Trophoblast cell (in vitro differentiated cells and primary cell): Measurements from ENCODE around the gene COBLL1.
A peak's percentile ranks its signal among the peaks of the same experiment; 100 is the strongest.

ENCODE experiments used
- DNase-seq, 2 donors: peaks; one replicate each; pipeline ENCODE4 v3.0.0-alpha.2; 2016
- H2AFZ ChIP-seq: 2 replicates; pipeline ENCODE4 v1.6.1; 2013; ENCODE audit warnings: low read length, moderate library complexity, mild to moderate bottlenecking; ENCODE audit not compliant: insufficient read depth, poor library complexity
- H2AK5ac ChIP-seq: 2 replicates; pipeline ENCODE4 v1.6.1; 2013; ENCODE audit warnings: mild to moderate bottlenecking, low read length
- H2BK120ac ChIP-seq: 2 replicates; pipeline ENCODE4 v1.6.1; 2013; ENCODE audit warnings: low read length, mild to moderate bottlenecking, moderate library complexity; ENCODE audit not compliant: insufficient read depth, poor library complexity
- H2BK12ac ChIP-seq: 2 replicates; pipeline ENCODE4 v1.6.1; 2013; ENCODE audit warnings: mild to moderate bottlenecking, low read length, moderate library complexity
- H2BK5ac ChIP-seq: 2 replicates; pipeline ENCODE4 v1.6.1; 2013; ENCODE audit warnings: low read length, low read depth, moderate library complexity, mild to moderate bottlenecking; ENCODE audit not compliant: poor library complexity
- H3K14ac ChIP-seq: 2 replicates; pipeline ENCODE4 v1.6.1; 2013; ENCODE audit warnings: mild to moderate bottlenecking, low read length
- H3K18ac ChIP-seq: 2 replicates; pipeline ENCODE4 v1.6.1; 2013; ENCODE audit warnings: mild to moderate bottlenecking, low read length
- H3K23ac ChIP-seq: 2 replicates; pipeline ENCODE4 v1.6.1; 2013; ENCODE audit warnings: low read length
- H3K27ac ChIP-seq: 2 replicates; pipeline ENCODE4 v1.5.1; 2013; ENCODE audit warnings: low read depth, mild to moderate bottlenecking, inconsistent platforms, low read length, moderate library complexity
- H3K27me3 ChIP-seq: 2 replicates; pipeline ENCODE4 v1.6.1; 2013; ENCODE audit warnings: inconsistent platforms, mild to moderate bottlenecking, low read length, moderate library complexity; ENCODE audit not compliant: insufficient read depth
- H3K36me3 ChIP-seq, 2 experiments: 1 replicate in 1 of 2; 2 replicates in 1 of 2; pipeline ENCODE4 v1.6.1; 2013; ENCODE audit warnings: low read length in 2 of 2, mild to moderate bottlenecking in 2 of 2, moderate library complexity in 1 of 2; ENCODE audit not compliant: insufficient read depth in 2 of 2, control insufficient read depth in 1 of 2
- H3K4ac ChIP-seq: 2 replicates; pipeline ENCODE4 v1.6.1; 2013; ENCODE audit warnings: low read depth, mild to moderate bottlenecking, low read length, moderate library complexity
- H3K4me1 ChIP-seq, 2 experiments: 1 replicate in 1 of 2; 2 replicates in 1 of 2; pipeline ENCODE4 v1.6.1; 2013; ENCODE audit warnings: low read length in 2 of 2, mild to moderate bottlenecking in 2 of 2, moderate library complexity in 1 of 2; ENCODE audit not compliant: insufficient read depth in 2 of 2, control insufficient read depth in 1 of 2
- H3K4me2 ChIP-seq: 2 replicates; pipeline ENCODE4 v1.6.1; 2013; ENCODE audit warnings: inconsistent platforms, mild to moderate bottlenecking, low read length, moderate library complexity
- H3K4me3 ChIP-seq: 2 replicates; pipeline ENCODE4 v1.5.1; 2013; ENCODE audit warnings: mild to moderate bottlenecking, low read depth, low read length, inconsistent platforms
- H3K79me1 ChIP-seq: one replicate; pipeline ENCODE4 v1.6.1; 2013; ENCODE audit warnings: low read length
- H3K79me2 ChIP-seq: 2 replicates; pipeline ENCODE4 v1.6.1; 2013; ENCODE audit warnings: low read length, mild to moderate bottlenecking; ENCODE audit not compliant: control insufficient read depth, insufficient read depth, poor library complexity
- H3K9ac ChIP-seq: 2 replicates; pipeline ENCODE4 v1.6.1; 2013; ENCODE audit warnings: mild to moderate bottlenecking, low read length
- H3K9me3 ChIP-seq: 2 replicates; pipeline ENCODE4 v1.6.1; 2013; ENCODE audit warnings: low read depth, mild to moderate bottlenecking, control low read depth, inconsistent platforms, low read length; ENCODE audit not compliant: insufficient read depth
- H4K12ac ChIP-seq: 2 replicates; pipeline ENCODE4 v1.6.1; 2013; ENCODE audit warnings: low read depth, mild to moderate bottlenecking, low read length, moderate library complexity
- H4K8ac ChIP-seq: 2 replicates; pipeline ENCODE4 v1.6.1; 2013; ENCODE audit warnings: low read depth, mild to moderate bottlenecking, low read length, moderate library complexity
- H4K91ac ChIP-seq: one replicate; pipeline ENCODE4 v1.6.1; 2013; ENCODE audit warnings: low read depth, mild to moderate bottlenecking, low read length, moderate library complexity
- WGBS: extraction: QIAGEN DNeasy Blood & Tissue Kit; methylation state at CpG from one replicate; pipeline ENCODE4 v1.1.7; 2013; ENCODE audit warnings: missing lambda C conversion rate; ENCODE audit not compliant: insufficient read length, insufficient coverage; ENCODE audit errors: extremely low coverage; 5-methylcytosine and 5-hydroxymethylcytosine counted together

COBLL1 gene

GRCh38 chr2:164655750-164656149 lies 185.9 kb downstream of the COBLL1 start:
- Histone ChIP-seq H2AK5ac (no peak overlapping the region), H3K36me3 (peaks cover 2 to 3% of the 10 kb centered on the region in 2 experiments), H3K79me2 (no peaks in the 10 kb centered on the region), H3K4ac (no peak overlapping the region), H2BK5ac (no peak overlapping the region), H4K8ac (no peak overlapping the region), H2BK12ac (no peak overlapping the region), H3K27me3 (no peaks in the 10 kb centered on the region), H4K91ac (no peak overlapping the region), H3K14ac (no peak overlapping the region), H3K4me2 (no peak overlapping the region), H3K9ac (no peak overlapping the region), H2AFZ (no peak overlapping the region), H3K9me3 (no peaks in the 10 kb centered on the region), H3K23ac (no peak overlapping the region), H3K18ac (no peak overlapping the region), H3K4me3 (no peak overlapping the region), H3K79me1 (no peaks in the 10 kb centered on the region), H2BK120ac (no peak overlapping the region), H4K12ac (no peak overlapping the region), H3K27ac (no peak overlapping the region), H3K4me1 (no peaks in the 10 kb centered on the region)
- no peak for DNase-seq
- WGBS: no CpG with 5 or more reads among the region's 2 CpGs

- Histone ChIP-seq H3K18ac (no peak overlapping the region), H3K4me3 (no peak overlapping the region), H2BK12ac (no peak overlapping the region), H2BK120ac (no peak overlapping the region), H2BK5ac (no peak overlapping the region), H3K36me3 (peaks cover 2 to 3% of the 10 kb centered on the region in 2 experiments), H4K8ac (no peak overlapping the region), H3K79me1 (no peaks in the 10 kb centered on the region), H4K12ac (no peak overlapping the region), H2AFZ (no peak overlapping the region), H3K4me1 (no peaks in the 10 kb centered on the region), H2AK5ac (no peak overlapping the region), H3K23ac (no peak overlapping the region), H3K4me2 (no peak overlapping the region), H3K9me3 (no peaks in the 10 kb centered on the region), H4K91ac (no peak overlapping the region), H3K27ac (no peak overlapping the region), H3K79me2 (no peaks in the 10 kb centered on the region), H3K9ac (no peak overlapping the region), H3K27me3 (no peaks in the 10 kb centered on the region), H3K4ac (no peak overlapping the region), H3K14ac (no peak overlapping the region)
- peak in 1 of 2 donors; percentile 35 for DNase-seq
These were observed 186.3 kb downstream of the COBLL1 start for GRCh38 chr2:164655336-164655735.

GRCh38 chr2:164651361-164651760 lies 190.3 kb downstream of the COBLL1 start:
- Histone ChIP-seq H3K4me2 (no peak overlapping the region), H3K9me3 (no peaks in the 10 kb centered on the region), H3K4ac (no peak overlapping the region), H4K8ac (no peak overlapping the region), H3K18ac (no peak overlapping the region), H2AK5ac (no peak overlapping the region), H4K91ac (no peak overlapping the region), H3K9ac (no peak overlapping the region), H3K4me1 (no peaks in the 10 kb centered on the region), H2BK5ac (no peak overlapping the region), H2BK12ac (no peak overlapping the region), H3K27ac (no peak overlapping the region), H3K79me2 (no peaks in the 10 kb centered on the region), H2BK120ac (no peak overlapping the region), H3K23ac (no peak overlapping the region), H3K27me3 (no peaks in the 10 kb centered on the region), H3K14ac (no peak overlapping the region), H3K4me3 (no peak overlapping the region), H3K36me3 (no peaks in the 10 kb centered on the region), H2AFZ (no peak overlapping the region), H4K12ac (no peak overlapping the region), H3K79me1 (no peaks in the 10 kb centered on the region)
- WGBS: no CpG with 5 or more reads among the region's 1 CpG
- DNase-seq: no peak

GRCh38 chr2:164644036-164644700 lies 197.5 kb downstream of the COBLL1 start:
- Histone ChIP-seq H2BK12ac (no peak overlapping the region), H3K4me2 (no peak overlapping the region), H3K79me2 (no peaks in the 10 kb centered on the region), H3K9me3 (no peaks in the 10 kb centered on the region), H4K91ac (no peak overlapping the region), H3K18ac (no peak overlapping the region), H3K14ac (no peak overlapping the region), H3K23ac (no peak overlapping the region), H3K79me1 (no peaks in the 10 kb centered on the region), H2AFZ (no peak overlapping the region), H4K12ac (no peak overlapping the region), H4K8ac (no peak overlapping the region), H3K9ac (no peak overlapping the region), H2BK5ac (no peak overlapping the region), H3K4ac (no peak overlapping the region), H3K4me1 (no peaks in the 10 kb centered on the region), H2BK120ac (no peak overlapping the region), H2AK5ac (no peak overlapping the region), H3K4me3 (no peak overlapping the region), H3K27ac (no peak overlapping the region), H3K36me3 (no peaks in the 10 kb centered on the region), H3K27me3 (no peaks in the 10 kb centered on the region)
- no peak for DNase-seq
- no CpG with 5 or more reads among the region's 1 CpG for WGBS
